ENCODE results near the gene RSRC1.
"Not testable (repeated sequence)": the region's sequence is repeated elsewhere in the genome, so short reads cannot be mapped to it uniquely, and the experiment has no call there.

RSRC1 gene

DNA sequence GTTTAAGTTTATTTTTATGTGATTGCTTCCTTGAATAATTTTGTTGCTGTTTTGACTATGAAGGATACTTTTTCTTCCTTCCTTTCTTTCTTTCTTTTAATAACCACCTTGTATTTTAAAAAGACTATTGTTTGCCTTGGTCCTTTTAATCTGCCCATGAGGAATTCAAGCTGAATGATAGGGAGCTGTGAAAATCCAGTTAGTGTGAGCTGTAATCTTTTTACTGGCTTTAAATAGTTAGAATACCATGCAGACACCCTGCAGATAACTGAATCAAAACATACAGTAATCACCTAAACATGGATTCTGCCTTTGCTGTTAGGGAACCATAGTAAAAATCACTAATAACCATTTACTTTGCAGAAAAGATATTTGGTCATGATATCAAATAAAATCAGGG lies 110.7 kb downstream of the RSRC1 start:
- in situ Hi-C loops (cut with MboI; ENCODE audit: low sequenced_read_pairs) = no loop called here

DNA sequence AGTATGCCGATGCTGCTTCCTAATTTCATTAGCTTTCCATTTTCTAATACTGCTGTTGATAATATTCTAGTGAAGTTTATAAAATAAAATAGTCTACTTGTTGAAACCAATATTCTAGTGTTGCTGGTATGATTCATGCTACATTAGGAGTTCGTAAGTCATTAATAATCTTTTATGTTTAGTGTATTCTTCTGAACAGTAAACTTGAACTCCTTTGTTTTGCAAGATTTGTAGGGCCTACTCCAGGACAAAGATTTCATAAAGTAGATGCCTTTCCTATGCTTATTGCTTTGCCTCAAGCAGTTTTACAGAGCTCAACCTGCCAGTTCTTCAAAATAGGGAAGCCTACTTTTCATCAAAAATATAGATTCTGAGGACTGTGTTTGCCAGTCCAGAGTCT lies 111.5 kb downstream of the RSRC1 start:
- in situ Hi-C loops (cut with MboI; ENCODE audit: low sequenced_read_pairs) = no loop called here

DNA sequence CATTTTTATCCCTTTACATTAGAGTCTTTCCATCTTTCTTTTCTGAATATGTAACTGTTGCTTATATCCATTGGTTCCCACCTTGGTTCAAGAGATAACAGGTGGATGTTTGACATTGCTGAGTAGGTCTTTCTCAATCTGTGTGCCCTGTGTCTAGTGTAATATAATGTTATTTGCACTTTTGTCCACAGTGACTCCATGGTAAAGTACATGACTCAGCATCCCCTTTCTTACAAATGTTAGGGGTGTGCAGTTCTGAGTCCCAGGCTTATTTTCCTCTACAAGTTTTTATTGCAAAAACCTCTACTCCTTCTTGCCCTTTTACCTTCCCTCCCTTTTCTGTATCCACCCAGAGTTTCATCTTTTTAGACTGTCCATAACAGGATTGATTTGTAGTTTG lies 116.5 kb downstream of the RSRC1 start:
- in situ Hi-C loops (cut with MboI; ENCODE audit: low sequenced_read_pairs) = no loop called here

DNA sequence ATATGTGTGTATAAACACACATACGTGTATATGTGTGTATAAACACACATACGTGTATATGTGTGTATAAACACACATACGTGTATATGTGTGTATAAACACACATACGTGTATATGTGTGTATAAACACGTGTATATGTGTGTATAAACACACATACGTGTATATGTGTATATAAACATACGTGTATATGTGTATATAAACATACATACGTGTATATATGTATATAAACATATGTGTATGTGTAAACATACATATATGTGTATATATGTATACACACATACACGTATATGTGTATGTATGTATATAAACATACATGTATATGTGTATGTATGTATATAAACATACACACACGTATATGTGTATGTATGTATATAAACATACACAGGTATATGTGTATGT lies 119.1 kb downstream of the RSRC1 start:
- in situ Hi-C loops (cut with MboI; ENCODE audit: low sequenced_read_pairs) = not testable (repeated sequence)

DNA sequence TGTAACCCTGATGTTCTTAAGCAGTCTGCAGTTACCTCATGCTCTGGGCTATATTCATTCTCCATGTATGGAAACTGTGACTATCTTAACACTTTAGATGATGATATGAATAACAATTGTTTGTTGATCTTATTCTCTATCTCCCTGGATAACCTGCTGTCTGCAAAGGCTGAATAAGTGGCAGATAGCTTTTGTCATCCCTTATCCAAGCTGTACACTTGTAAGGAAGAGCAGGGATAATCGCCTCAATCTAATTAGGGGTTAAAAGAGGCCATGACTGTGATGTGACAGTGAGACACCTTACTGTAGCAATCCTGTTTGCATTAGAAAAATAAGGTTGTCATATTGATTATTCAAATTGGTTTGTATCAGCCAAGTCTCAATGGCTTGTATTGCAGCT lies 123.9 kb downstream of the RSRC1 start:
- in situ Hi-C loops (cut with MboI; ENCODE audit: low sequenced_read_pairs) = no loop called here

DNA sequence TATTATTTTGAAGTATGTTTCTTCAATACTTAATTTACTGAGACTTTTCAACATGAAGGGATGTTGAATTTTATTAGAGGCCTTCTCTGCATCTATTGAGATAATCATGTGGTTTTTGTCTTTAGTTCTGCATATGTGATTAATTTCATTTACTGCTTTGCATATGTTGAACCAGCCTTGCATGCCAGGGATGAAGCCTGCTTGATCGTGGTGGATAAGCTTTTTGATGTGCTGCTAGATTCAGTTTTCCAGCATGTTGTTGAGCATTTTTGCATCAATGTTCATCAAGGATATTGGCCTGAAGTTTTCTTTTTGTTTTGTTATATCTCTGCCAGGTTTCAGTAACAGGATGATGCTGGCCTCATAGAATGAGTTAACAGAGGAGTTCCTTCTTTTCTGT lies 134.4 kb downstream of the RSRC1 start:
- in situ Hi-C loops (cut with MboI; ENCODE audit: low sequenced_read_pairs) = no loop called here

DNA sequence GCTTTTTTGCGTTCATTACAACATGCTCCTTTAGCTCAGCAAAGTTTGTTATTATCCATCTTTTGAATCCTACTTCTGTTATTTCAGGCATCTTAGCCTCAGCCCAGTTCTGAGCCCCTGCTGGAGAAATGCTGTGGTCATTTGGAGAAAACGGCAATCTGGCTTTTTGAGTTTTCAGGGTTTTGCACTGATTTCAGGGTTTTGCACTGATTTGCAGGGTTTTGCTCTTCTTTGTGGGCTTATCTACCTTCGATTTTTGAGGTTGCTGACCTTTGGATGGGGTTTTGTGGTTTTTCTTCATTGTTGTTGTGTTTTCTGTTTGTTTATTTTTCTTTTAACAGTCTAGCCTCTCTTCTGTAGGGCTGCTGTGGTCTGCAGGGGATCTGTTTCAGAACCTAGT lies 137.4 kb downstream of the RSRC1 start:
- in situ Hi-C loops (cut with MboI; ENCODE audit: low sequenced_read_pairs) = no loop called here

DNA sequence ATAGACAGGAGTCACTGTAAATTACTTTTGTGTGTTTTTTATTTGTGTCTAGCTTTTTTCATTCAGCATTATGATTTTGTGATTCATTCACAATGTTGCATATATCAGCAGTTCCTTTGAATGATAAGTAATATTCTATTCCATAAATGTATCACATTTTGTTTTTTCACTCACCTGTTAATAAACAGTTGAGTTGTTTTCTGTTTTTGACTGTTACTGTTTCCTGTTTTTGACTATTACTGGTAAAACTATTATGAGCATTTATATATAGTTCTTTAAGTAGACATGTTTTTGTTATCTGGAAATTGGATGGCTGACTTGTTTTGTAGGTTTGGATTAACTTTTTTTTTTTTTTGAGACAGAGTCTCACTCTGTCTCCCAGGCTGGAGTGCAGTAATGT lies 138.4 kb downstream of the RSRC1 start:
- in situ Hi-C loops (cut with MboI; ENCODE audit: low sequenced_read_pairs) = no loop called here

DNA sequence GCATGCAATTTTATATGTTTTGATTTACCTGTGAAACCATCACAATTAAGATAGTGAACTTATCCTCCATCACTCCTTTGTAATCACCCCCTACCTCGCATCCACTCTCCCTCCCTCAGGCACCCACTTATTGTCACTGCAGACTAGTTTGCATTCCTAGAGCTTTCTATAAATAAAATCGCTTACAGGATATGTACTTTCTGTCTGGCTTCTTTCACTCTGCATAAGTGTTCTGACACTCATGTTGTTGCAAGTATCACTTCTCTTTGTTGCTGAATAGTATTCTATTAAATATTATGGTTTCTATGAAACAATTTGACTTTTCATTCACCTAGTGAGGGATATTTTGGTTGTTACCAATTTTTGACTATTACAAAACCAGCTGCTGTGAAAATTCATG lies 139.3 kb downstream of the RSRC1 start:
- in situ Hi-C loops (cut with MboI; ENCODE audit: low sequenced_read_pairs) = no loop called here

DNA sequence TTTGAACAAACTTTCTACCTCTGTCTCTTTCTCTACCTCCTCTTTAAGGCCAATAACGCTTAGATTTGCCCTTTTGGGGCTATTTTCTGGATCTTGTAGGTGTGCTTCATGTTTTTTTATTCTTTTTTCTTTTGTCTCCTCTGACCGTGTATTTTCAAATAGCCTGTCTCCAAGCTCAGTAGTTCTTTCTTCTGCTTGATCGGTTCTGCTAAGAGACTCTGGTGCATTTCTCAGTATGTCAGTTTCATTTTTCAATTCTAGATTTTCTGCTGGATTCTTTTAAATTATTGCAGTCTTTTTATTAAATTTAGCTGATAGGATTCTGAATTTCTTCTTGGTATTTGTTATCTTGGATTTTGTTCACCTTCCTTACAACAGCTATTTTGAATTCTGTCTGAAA lies 148.7 kb downstream of the RSRC1 start:
- in situ Hi-C loops (cut with MboI; ENCODE audit: low sequenced_read_pairs) = no loop called here

DNA sequence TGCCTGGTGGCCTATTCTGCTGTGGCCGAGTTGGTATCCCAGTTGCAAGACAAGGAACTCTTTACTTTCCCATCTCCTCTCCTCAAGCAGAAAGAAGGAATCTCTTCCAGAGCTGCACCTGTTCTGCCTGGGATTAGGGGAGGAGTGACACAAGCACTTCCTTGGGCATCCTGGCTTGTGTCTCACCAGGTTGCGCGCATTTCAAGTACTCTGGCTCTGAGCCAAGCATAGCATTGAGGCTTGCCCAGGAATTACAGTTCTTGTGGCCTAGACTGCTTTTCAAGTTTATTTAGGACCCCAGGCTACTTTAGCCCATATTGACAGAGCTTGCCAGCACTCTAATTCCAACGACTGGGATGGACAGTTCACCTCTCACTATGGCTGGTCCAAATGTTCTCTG lies 150.5 kb downstream of the RSRC1 start:
- in situ Hi-C loops (cut with MboI; ENCODE audit: low sequenced_read_pairs) = no loop called here

DNA sequence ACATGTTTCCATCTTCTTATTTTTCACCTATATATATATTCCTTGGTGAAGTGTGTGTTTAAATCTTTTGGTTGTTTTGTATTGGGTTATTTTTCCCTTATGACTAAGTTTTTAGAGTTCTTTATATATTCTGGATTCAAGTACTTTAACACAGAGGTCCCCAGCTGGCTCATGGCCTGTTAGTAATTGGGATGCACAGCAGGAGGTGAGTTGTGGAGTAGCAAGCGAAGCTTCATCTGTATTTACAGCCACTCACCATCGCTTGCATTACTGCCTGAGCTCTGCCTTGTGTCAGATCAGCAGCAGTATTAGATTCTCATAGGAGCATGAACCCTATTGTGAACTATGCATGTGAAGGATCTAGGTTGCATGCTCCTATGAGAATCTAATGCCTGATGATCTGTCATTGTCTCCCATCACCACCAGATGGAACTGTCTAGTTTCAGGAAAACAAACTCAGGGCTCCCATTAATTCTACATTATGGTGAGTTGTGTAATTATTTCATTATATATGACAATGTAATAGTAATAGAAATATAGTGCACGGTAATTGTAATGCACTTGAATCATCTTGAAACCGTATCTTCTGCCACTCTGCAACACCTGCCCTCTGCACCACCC lies 151.6 kb downstream of the RSRC1 start:
- in situ Hi-C loops (cut with MboI; ENCODE audit: low sequenced_read_pairs) = no loop called here

DNA sequence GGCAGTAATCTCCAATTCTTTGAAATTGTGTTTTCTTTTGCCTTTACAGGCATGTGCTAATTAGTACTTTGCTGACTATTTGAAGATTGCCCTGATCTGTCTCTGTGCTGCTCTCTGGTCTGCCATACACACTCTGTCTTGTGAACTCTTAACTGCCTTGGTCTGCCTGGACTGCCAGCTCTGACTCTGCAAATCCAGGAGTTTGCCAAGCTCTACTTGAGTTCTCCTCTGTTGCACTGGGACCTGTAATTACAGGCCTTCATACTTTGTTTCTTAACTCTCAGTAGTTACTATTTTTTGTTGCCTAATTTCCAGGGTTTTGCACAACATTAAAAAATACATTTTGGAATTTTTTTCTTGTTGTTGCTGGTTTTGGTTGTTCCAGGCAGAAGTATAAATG lies 155.0 kb downstream of the RSRC1 start:
- in situ Hi-C loops (cut with MboI; ENCODE audit: low sequenced_read_pairs) = no loop called here

DNA sequence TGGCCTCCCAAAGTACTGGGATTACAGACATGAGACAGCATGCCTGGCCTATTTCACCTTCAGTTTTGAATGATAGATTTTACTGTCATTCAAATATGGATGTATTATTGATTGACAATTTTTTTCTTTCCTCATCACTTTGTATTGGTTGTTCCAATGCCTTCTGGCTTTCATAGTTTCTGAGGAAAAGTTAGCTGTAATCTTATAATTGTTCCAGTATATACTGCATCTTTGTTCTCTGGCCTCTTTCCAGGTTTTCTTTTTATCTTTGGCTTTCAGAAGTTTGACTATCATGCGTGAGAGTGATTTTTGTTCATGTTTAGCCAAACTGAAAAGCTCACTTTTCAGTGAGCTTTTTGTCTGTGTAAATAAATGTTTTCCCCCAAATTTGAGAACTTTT lies 157.1 kb downstream of the RSRC1 start:
- in situ Hi-C loops (cut with MboI; ENCODE audit: low sequenced_read_pairs) = no loop called here

DNA sequence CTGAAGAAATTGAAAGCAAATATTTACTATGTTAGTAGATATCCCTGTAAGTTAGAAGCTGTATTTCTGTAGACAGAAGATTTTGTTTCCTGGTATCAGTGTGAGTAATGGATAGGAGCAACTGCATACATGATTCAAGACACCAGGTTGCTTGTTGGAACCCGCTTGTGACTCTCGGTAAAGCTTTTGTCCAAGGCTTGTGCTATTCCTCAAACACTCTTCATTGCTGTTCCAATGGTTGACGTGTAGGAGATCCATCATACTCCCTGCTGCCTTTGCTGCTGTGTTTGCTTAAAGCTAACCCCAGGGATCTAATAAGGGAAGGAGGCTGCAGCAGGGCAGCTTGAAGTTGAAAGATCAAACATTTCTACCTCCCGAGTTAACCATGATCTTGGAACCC lies 160.1 kb downstream of the RSRC1 start:
- in situ Hi-C loops (cut with MboI; ENCODE audit: low sequenced_read_pairs) = no loop called here

DNA sequence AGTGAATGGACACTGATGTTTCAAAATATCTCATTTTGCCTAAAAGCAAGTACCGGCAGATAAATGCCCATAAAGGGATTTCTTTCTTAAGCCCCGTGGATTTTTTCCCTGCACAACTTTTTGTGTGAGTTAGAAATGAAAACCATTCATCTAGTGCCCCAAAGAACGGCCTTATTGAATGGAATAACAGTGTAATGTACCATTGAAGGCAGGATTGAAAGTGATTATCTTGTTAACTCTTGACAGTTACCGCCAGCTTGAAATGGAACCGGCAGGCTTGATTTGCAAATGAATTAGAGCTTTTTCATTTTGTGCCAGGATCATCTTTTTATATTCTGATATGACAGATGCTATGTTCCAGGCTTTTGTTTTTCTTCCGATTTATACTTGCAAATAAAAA lies 162.2 kb downstream of the RSRC1 start:
- in situ Hi-C loops (cut with MboI; ENCODE audit: low sequenced_read_pairs) = no loop called here

DNA sequence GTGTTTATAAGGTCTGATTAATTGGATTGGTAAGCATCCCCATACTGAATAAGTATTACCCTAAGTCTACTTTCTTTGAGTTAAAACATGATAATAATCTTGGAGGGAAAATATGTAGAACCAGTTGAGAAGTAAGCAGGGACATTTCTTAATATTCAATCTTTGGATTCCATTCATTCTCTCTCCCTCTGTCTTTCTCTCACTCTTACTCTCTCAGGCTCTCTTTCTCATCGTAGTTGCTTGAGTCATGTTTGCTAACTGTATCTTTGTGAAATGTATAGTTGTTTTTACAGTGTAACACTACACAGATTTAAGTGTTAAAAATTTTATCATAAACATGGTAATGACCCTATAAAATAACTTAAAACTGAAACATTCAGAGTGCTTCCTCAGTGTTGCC lies 163.8 kb downstream of the RSRC1 start:
- in situ Hi-C loops (cut with MboI; ENCODE audit: low sequenced_read_pairs) = no loop called here

DNA sequence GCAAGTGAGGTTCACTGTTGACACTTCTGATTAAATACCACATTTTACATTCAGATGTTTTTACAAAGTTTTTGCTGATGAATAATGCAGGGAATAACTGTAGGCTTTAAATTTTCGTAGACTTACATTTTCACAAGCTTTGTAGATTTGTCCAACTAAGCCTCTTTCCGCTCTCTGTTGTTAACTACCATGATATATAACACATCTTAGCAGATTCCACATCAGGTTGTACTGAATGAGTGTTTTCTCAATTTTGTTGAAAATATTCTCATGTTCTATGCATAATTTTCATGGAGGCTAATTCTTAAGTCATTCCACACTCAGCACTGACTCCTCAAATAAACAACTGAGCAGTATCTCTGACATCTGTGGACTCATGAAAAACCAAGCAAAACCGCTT lies 168.3 kb downstream of the RSRC1 start:
- in situ Hi-C loops (cut with MboI; ENCODE audit: low sequenced_read_pairs) = no loop called here

DNA sequence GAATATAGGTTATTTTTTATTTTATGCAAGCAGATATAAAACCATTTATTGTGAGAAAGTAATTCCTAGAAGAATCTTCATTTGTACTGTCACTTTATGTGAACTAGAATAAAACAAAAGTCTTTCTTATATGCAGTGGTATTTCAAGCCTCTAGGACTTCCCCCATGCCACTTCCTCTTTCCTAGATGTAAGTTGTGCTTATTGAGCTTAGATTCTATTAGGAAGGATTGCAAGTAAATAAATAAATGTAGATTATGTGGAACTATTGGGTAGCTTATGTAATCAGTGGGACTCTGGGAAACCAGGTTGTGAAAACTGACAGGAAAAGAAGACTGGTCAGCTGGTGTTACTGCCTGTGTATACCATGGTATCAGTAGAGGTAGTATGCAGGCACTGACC lies 169.7 kb downstream of the RSRC1 start:
- in situ Hi-C loops (cut with MboI; ENCODE audit: low sequenced_read_pairs) = no loop called here

DNA sequence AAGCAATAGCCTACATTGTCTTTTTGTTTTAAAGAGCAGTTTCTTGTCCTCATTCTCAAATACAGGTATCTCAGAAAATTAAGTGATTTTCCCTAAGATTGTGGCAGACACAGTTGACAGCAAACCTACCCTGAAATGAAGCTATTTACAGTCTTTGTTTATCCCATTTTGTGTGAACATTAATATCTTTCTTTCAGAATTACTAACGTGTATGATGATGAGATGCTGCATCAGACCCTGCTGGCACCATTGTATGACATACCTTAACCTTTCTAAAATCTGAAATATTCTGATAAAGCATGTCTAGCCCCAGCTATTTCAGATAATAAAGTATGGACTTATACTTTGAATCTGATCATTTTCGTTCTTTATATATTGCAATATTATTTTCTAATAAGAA lies 185.9 kb downstream of the RSRC1 start:
- in situ Hi-C loops (cut with MboI; ENCODE audit: low sequenced_read_pairs) = no loop called here

DNA sequence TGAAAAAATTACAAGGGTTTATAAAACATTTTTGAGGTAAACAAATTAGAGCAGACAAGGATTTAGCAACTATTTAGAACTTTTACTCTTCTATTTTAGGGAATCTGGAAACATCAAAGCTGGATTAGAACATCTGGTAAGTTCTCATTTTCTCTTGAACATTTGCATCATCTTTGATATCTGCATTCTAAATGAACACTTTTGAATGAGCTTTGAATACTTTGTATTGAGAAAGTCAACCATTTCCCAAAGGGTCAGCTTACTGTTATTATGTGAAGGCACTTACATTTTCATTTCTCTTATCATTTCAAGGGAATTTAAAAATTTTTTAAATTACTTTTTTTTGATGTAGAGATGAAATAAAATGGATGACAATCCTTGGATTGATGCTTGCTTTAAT lies 188.1 kb downstream of the RSRC1 start:
- in situ Hi-C loops (cut with MboI; ENCODE audit: low sequenced_read_pairs) = no loop called here

DNA sequence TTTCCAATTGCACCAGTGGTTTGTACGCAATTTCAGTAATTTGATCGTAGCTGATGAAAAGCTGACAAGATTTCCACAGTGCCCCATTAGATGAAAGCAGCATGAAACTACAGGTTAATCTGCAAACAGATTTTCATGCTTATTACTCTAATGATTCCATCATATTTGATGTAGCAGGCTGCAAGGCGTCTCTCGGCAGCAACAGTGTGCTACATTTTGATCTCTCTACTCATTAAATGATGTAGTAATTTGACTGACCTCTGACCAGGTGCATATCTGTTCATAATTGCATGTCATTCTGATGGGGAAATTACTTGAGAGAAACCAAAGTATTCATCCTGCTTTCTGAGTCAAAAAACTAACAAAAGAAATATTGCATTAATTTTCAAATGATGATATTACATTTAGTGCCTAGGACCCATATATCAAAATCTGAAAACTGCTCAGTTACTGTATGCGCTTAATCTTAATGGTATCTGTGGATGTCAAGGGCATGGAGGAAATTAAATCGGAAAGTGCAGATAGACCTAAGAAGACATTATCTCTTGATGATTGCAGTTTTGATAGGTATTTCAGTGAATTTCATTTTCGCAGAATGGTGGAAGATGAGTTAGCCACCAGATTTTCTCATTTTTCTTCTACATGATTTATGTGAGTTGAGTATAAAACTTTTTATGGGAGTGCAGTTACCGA lies 198.5 kb downstream of the RSRC1 start:
- in situ Hi-C loops (cut with MboI; ENCODE audit: low sequenced_read_pairs) = loop anchor here (25.0 kb wide), 1 partner anchor 446 kb away; no protein-coding TSS in a partner anchor

DNA sequence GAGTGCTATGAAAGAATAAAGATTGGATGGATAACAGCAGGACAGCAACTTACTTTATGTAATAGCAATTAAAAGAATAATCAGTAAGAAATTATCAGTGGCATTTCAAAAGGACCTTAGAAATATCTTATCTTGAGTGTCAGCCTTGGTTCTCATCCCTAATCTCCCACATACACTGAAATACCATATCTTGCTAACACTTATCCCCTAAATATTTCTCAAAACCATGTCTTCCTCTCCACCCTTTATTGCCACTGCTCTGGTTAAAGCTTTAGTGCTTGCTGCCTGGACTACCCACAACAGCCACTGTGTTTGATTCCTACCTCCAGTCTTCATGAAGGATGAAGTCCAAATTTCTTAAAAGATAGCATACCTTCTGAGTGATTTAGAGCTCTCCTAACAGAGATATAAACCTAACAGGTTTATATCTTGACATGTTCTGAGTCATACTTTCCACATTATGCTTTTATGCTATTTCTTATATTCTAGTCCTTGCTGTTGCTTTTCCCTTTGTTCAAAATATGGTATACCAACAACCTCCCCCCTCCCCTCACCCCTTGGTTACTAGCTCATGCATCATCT lies 202.8 kb downstream of the RSRC1 start:
- in situ Hi-C loops (cut with MboI; ENCODE audit: low sequenced_read_pairs) = loop anchor here (25.0 kb wide), 1 partner anchor 450 kb away; no protein-coding TSS in a partner anchor
